GM18867 (cell line): ENCODE measurements around the gene KCNMA1.
"Not testable (repeated sequence)": the region's sequence is repeated elsewhere in the genome, so short reads cannot be mapped to it uniquely, and the experiment has no call there.

Source experiments
- ATAC-seq: cut with Tn5 transposase; IDR thresholded peaks from one replicate; pipeline ENCODE4 v1.9.1; 2021; ENCODE audit warnings: mild to moderate bottlenecking, moderate library complexity; ENCODE audit not compliant: unreplicated experiment

Gene KCNMA1

DNA sequence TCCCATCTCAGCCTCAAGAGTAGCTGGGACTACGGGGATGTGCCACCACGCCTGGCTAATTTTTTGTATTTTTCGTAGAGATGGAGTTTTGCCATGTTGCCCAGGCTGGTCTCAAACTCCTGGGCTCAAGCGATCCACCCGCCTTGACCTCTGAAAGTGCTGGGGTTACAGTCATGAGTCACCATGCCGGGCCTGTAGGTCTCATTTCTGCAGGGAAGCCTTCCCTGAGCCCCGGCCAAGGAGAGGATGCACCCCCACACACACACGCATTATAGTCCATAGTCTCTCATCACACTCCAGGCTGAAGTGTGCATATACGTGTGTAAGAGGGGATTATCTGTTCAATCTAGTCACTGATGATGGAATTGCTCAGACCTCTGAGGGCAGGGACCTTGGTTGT is 29.3 kb downstream of the KCNMA1 start:
- no peak for ATAC-seq

DNA sequence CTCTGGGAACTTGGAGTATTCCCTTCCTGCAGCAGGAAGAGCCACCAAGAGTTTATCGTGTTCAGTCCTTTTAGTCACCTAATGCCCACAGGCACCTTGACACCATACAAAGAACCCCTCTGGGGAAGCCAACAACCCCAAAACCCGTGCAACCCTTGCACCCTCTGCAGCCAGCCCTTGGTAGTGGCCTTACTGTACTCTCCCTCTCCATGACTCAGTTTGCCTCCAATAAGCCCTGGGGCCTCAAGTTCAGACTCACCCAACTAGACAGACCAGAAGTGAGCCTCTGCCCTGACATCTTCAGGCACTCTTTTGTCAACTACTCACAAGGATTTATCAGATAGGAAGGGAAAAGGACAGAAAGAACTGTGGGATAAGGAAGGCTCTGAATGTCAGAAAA is 30.9 kb downstream of the KCNMA1 start:
- ATAC-seq = no peak

- no peak for ATAC-seq
Measured at GRCh38 chr10:77605466-77605865, 32.1 kb downstream of the KCNMA1 start.

DNA sequence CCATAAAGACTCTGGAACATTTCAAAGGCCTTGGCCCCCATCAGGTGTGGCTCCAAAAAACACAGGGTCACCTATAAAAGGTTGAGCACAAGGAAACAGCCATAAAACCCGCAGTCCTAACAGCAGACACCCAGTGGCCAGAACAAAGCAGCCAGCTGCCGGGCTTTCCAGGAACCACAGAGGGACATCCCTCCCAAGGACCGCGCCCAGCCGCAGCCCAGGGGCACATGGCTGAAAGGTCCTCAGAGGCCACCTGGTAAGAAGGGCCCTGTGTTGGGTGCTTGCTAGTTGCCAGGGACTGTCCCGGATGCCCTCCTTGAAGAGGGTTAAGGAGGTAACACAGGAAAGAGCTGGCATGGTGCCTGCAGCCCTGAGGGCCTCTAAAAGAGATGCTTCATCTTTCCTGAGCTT is 32.7 kb downstream of the KCNMA1 start:
- ATAC-seq = no peak

DNA sequence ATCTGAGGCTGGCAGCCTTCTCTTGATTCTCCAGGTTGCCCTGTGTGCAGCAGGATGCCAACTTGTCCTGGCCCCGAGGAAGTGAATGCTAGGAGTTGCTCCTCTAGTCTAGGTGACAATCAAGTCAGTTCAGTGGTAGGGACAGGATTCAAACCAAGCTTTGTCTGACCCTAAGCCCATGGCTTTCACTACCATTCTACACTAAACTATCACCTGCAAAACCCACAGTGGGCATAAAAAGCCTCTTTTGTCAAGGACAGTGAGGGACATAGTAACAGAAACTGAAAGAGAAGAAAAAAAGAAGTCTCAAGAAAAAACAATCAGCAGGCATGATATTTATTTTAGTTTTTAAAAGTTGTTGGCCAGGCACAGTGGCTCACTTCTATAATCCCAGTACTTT is 33.5 kb downstream of the KCNMA1 start:
- peak; percentile 57 for ATAC-seq

GRCh38 chr10:77603534-77603927 is 34.1 kb downstream of the KCNMA1 start:
- peak; percentile 64 for ATAC-seq

DNA sequence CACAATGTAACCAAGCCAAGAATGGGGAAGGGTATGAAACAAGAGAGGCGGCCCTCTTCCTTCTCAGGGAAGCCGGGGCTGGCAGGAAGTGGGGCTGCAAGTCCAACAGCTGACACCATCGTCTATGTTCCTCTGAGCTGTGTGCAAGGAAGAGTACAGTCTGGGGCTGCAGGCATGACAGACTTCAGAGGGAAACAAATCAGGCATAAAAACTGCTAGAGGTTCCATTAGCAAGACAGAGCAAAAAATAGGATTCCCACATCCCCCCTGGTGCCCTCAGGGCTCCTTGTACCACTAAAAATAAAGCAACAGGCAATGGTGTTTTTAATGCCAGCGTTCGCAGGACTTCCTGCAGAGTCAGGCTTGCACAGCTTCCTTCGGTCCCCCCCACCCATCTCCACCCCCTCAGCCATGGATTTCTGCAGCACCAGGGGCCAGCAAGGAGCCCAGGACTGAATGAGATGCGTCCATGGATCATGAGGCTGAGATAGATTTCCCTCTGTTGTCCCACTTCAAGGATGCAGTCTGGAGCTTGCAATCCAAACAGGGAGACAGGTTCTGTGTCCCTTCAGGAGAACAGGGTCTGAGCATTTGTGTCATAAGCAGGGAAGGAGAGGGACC is 34.6 kb downstream of the KCNMA1 start:
- no peak for ATAC-seq

- ATAC-seq = no peak
Measured at GRCh38 chr10:77602231-77602912, 35.2 kb downstream of the KCNMA1 start.

DNA sequence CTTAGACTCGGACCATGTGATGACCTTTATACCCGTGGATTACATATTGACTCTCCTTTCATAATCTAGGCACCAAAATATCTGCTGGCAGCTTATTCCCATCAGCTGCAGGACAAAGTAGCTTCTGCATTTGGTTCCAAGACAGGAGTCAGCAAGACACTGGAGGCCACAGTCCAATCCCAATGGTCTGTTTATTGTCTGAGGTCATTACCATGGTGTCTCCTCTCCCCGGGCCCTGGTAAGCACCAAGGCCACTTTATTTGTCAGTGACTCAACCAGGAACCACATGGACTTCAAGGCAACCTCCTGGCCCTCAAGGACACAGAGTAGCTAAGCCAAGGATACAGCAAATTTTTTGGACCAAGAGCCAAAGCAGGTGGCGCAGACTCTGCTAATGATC is 36.1 kb downstream of the KCNMA1 start:
- no peak for ATAC-seq

DNA sequence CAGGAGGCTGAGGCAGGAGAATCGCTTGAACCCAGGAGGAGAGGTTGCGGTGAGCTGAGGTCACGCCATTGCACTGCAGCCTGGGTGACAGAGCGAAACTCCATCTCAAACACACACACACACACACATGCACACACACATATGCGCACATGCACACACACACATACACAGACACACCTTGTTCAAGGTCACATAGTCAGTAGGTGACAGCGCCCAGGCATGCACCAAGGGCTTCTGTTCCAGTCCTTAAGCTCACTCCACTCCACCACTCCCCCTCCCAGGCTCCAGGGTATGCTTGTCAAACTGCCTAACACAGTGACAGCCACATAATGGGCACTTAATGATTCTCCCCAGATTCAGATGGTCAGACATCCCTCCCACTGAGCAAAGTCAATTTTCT is 37.0 kb downstream of the KCNMA1 start:
- ATAC-seq = no peak

DNA sequence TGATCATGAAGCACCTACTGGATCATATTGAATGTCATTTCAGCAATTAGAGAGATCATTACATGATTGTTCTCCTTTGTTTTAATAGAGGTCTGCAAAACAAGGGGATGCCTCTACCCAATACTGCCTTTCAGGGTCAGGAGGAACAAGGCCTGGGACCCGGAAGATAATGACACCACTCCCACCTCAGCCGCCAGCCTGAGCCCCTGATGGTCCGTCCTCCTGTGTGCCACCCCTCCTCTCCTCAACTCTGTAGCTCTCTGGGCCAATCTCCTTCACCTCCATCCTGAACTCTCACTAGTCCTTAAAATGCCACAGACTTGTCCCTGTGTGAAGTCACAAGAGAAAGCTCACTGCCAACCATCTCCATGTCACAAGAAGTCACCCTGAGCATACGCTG is 38.0 kb downstream of the KCNMA1 start:
- ATAC-seq = no peak

- ATAC-seq = no peak
Measured at GRCh38 chr10:77598606-77599005, 39.0 kb downstream of the KCNMA1 start.

DNA sequence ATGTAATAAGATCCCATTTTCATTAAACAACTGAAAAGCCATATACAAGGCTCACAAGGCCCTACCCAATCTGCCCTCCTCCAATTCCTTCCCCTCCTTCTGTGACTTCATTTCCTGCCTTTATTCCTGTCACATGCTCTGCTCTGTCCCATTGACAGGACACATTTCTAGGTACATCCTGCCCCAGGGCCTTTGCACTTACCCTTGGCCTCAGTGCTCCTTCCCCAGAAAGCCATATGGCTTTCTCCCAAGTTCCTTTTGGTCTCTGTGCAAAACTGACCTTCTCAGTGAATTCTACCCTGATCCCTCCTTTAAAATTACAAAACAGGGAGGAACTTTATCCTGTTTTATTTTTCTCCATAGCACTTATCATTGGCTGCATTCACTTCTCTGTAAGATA is 40.0 kb downstream of the KCNMA1 start:
- no peak for ATAC-seq

GRCh38 chr10:77594471-77594783 is 43.2 kb downstream of the KCNMA1 start:
- ATAC-seq = no peak

GRCh38 chr10:77593771-77594470 is 43.7 kb downstream of the KCNMA1 start:
- ATAC-seq = no peak

DNA sequence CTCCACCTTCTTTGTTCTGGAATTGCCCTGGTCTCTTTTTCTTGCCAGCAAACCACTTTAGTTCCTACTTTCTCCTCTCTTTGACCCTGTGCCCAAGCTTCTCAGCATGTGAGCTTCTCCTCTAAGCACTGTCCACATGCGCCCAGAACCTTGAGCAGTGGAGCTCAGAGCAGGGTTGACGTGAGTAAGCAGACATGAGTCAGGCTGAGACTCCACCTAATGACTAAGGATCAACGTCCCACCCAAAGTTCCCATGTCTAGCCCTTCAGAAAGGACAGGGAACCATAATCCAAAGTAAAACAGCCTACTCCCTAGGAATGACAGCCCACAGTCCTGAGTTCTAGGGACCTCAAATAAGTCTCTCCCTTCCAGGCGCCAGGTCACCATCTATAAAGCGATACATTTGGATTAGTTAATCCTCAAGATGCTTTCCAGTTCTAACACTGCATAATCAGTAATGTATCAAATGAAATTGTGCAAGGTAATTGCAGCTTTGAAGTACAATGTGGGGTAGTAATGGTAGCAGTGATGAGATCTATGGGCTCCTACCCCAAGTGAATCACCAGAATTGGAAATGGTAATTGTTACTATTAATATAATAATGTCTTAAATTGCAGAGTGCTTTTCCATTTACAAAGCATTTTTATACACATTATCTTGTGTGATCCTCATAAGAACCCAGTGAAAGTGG is 44.5 kb downstream of the KCNMA1 start:
- no peak for ATAC-seq

DNA sequence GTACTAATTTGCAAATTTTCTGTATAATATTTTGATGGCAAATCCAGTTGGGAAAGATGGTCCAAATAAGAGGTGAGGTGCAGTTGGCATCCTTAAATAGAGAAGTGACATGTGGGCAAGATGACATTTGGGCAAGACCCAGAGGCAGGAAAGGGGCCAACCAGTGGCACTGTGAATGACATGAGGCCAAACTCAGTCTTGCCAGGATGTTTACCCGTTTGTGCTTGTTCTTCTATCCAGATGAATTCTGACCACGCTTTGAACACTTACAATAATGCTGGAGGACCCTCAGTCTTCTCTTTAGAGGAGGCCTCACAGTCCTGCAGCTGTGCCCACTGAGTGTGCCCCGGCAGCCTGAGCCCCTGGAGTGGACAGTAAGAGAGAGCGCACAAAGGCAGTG is 45.1 kb downstream of the KCNMA1 start:
- ATAC-seq = no peak

DNA sequence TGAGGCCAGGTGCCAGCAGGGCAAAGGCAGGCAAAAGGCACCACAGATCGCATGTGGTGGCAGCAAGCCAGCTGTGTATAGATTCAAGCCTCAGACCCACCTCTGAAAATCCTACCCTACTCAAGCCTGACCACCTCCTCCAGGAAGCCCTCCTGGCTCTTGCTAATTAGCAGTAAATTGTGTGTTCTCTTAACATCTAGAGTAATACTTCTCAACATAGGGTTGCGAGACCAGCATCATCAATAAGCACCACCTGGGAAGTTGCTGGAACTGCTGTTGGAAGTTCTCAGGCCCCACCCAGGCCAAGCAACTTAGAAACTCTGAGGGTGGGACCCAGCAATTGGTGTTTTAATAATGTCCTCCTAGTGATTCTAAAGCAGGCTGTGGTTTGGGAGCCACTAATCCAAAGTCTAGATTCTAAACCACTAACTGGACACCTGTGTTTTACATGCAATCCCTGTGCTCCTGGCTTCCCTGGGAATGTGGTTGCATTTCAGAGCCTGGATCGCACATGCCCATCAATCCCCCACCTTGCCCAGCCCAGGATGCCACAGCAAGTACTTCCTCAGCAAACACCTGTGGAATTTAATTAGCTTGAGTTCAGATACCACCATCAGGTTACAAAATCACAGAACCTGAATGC is 46.2 kb downstream of the KCNMA1 start:
- ATAC-seq = no peak

DNA sequence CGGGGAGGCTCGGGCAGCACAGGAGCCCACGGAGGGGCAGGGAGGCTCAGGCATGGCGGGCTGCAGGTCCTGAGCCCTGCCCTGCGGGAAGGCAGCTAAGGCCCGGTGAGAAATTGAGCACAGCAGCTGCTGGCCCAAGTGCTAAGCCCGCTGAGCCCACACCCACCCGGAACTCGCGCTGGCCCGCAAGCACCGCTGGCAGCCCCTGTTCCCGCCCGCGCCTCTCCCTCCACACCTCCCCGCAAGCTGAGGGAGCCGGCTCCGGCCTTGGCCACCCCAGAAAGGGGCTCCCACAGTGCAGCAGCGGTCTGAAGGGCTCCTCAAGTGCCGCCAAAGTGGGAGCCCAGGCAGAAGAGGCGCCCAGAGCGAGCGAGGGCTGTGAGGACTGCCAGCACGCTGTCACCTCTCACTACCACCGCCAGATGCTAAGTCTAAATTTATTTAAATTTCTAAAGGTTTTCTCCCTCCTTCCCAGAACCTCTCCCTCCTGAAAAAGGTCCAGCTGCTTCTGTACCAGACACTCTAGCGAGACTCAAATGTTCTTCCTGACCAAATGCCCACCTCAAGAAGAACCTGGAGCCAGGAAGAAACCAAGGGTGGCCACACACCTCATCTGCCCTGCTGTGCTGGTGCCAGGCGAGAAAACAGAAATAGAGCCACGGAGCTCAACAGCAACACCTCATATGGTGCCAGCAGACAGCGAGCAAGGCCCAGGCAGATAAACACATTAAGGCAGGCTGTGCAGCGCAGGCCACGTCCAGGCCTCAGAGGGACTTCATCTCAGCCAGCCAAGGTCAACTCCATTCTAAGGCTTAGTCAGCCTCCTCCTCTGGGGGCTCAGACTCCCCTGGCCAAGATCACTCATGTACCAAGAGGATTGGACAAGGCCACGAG is 47.0 kb downstream of the KCNMA1 start:
- no peak for ATAC-seq

- ATAC-seq = not testable (repeated sequence)
Measured at GRCh38 chr10:77589703-77590102, 47.9 kb downstream of the KCNMA1 start.
